Measurements from ENCODE around the gene EYA4.

- TF ChIP-seq CTCF (conservative IDR thresholded peaks at IDR 0.05; ENCODE audit: low read length) (no peak), EZH2phosphoT487 (IDR thresholded peaks at IDR 0.05; ENCODE audit: borderline replicate concordance) (no peak)
Measured at GRCh38 chr6:133396984-133397348, 155.8 kb downstream of the EYA4 start.
